GM19240 (cell line): Measurements from ENCODE around the gene TRABD2A.

Experiments used
- DNase-seq: peaks from one replicate; pipeline ENCODE4 v3.0.0; 2011; ENCODE audit warnings: low spot score; ENCODE audit not compliant: insufficient read length

The TRABD2A gene

GRCh38 chr2:84904717-84905174, 23.9 kb upstream of the TRABD2A start:
- DNase-seq: no peak

GRCh38 chr2:84904151-84904550, 23.3 kb upstream of the TRABD2A start:
- no peak for DNase-seq

- no peak for DNase-seq
Observed at GRCh38 chr2:84902526-84902925, 21.6 kb upstream of the TRABD2A start.

GRCh38 chr2:84901593-84902120, 20.8 kb upstream of the TRABD2A start:
- DNase-seq: no peak

- no peak for DNase-seq
Observed at GRCh38 chr2:84900971-84901370, 20.1 kb upstream of the TRABD2A start.

GRCh38 chr2:84899304-84900204, 18.7 kb upstream of the TRABD2A start:
- DNase-seq: no peak

- DNase-seq: no peak
Observed at GRCh38 chr2:84897773-84898172, 16.9 kb upstream of the TRABD2A start.

- DNase-seq: no peak
Observed at GRCh38 chr2:84896567-84896966, 15.7 kb upstream of the TRABD2A start.

- DNase-seq: no peak
Observed at GRCh38 chr2:84894758-84895520, 14.1 kb upstream of the TRABD2A start.

- DNase-seq: no peak
Observed at GRCh38 chr2:84894131-84894586, 13.3 kb upstream of the TRABD2A start.

GRCh38 chr2:84891355-84892010, 10.6 kb upstream of the TRABD2A start:
- DNase-seq: no peak

- no peak for DNase-seq
Observed at GRCh38 chr2:84889332-84889731, 8.4 kb upstream of the TRABD2A start.

GRCh38 chr2:84888401-84889276, 7.8 kb upstream of the TRABD2A start:
- no peak for DNase-seq

- no peak for DNase-seq
Observed at GRCh38 chr2:84886791-84887190, 5.9 kb upstream of the TRABD2A start.

GRCh38 chr2:84885111-84885510, 4.2 kb upstream of the TRABD2A start:
- no peak for DNase-seq

- no peak for DNase-seq
Observed at GRCh38 chr2:84884449-84884848, 3.6 kb upstream of the TRABD2A start.

GRCh38 chr2:84882775-84883550, 2.1 kb upstream of the TRABD2A start:
- no peak for DNase-seq

GRCh38 chr2:84882414-84882738, 1.5 kb upstream of the TRABD2A start:
- DNase-seq: no peak

GRCh38 chr2:84881581-84882413, 913 bp upstream of the TRABD2A start:
- peak; percentile 65 for DNase-seq
